ENCODE data around the gene CFAP54. TPM values are rescaled to one million over a fixed set of nuclear protein-coding genes. Genes with fewer than 3 reads are reported as not detected.
"Not testable (repeated sequence)": the region's sequence is repeated elsewhere in the genome, so short reads cannot be mapped to it uniquely, and the experiment has no call there.

Gene CFAP54
- polyA plus RNA-seq, 1 donor, result 0.46 TPM

DNA sequence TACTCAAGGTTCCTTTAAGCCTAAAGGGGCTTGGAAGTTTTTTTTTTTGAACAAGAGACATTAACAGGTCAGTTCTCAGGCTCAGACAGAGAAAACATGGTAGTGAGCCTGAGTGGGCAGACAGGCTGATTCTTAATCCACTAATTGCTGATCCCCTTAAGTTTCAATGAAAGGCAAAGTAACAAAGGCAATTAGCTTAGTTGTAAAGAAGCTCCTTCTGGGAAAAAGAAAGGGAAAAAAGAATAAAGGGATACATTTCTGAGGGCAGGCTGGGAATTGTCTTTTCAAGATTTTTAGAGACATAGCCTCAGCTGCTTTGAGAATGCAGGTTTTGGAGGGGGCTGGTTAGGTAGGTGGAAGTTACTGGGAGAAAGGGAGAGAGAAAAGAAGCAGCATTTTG is 133.8 kb downstream of the CFAP54 start:
- Histone ChIP-seq H3K27me3 (ENCODE audit: control insufficient read depth, insufficient read depth, low read length) (no peaks in the 10 kb centered on the region), H3K36me3 (ENCODE audit: control insufficient read depth, insufficient read depth, low read length) (no peaks in the 10 kb centered on the region), H3K27ac (ENCODE audit: low read length) (no peak overlapping the region), H3K9me3 (ENCODE audit: control insufficient read depth, low read depth, low read length) (no peaks in the 10 kb centered on the region), H3K4me1 (ENCODE audit: control insufficient read depth, insufficient read depth, low read length) (no peaks in the 10 kb centered on the region), H3K4me3 (ENCODE audit: low read length) (no peak overlapping the region)
- DNase-seq, result no peak

DNA sequence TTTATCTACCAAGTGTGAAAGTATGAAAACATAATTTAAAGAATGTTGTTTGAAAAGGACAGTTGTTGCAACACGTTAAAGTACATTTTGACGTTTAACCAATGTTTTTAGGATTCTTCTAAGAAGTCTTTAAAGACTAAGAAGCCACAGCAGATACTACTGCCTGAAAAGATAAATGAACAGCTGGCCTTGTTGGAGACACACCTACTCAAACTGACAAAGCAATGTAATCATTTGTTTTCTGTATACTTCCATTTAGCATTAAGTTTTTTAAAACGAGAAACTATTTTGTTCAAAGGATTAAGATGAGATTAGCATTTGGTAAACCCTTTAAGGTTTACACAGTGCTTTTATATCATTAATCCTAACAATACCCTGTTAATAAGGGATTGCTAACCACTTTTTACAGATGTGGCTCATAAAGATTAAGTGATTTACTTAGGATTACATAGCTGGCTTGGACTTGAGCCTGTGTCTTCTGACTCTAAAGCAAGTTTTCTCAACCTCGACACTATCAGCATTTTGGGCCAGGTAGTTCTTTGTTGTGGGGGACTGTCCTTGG is 134.4 kb downstream of the CFAP54 start:
- Histone ChIP-seq H3K9me3 (ENCODE audit: control insufficient read depth, low read depth, low read length) (no peaks in the 10 kb centered on the region), H3K36me3 (ENCODE audit: control insufficient read depth, insufficient read depth, low read length) (no peaks in the 10 kb centered on the region), H3K27me3 (ENCODE audit: control insufficient read depth, insufficient read depth, low read length) (no peaks in the 10 kb centered on the region), H3K4me1 (ENCODE audit: control insufficient read depth, insufficient read depth, low read length) (no peaks in the 10 kb centered on the region), H3K27ac (ENCODE audit: low read length) (no peak overlapping the region), H3K4me3 (ENCODE audit: low read length) (no peak overlapping the region)
- no peak for DNase-seq
- WGBS (ENCODE audit: insufficient coverage, low lambda C conversion rate), result no CpG with 5 or more reads among the region's 4 CpGs

DNA sequence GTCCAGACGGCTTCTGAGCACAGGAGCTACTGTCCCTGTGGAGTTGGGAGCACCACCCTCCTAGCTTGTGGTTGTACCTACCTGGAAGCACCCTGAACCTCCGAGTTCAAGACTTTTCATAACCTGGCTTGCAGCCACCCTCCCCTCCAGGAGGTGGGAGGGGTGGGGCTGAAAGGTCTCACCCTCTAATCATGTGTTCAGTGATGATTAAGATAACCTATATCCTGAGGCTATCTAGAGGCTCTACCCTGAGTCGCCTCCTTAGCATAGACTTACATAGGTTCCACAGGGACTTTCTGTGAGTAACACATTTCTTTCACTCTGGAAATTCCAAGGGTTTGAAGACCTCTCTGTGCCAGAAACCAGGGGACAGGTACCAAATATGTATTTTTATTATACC is 146.5 kb downstream of the CFAP54 start:
- no peaks in the 10 kb centered on the region for H3K4me1 ChIP-seq (ENCODE audit: control insufficient read depth, insufficient read depth, low read length)
- H3K27me3 ChIP-seq (ENCODE audit: control insufficient read depth, insufficient read depth, low read length), result no peaks in the 10 kb centered on the region
- no peak overlapping the region for H3K4me3 ChIP-seq (ENCODE audit: low read length)
- no peaks in the 10 kb centered on the region for H3K9me3 ChIP-seq (ENCODE audit: control insufficient read depth, low read depth, low read length)
- no peaks in the 10 kb centered on the region for H3K36me3 ChIP-seq (ENCODE audit: control insufficient read depth, insufficient read depth, low read length)
- no peak overlapping the region for H3K27ac ChIP-seq (ENCODE audit: low read length)
- DNase-seq, result no peak
- WGBS (ENCODE audit: insufficient coverage, low lambda C conversion rate), result no CpG with 5 or more reads among the region's 3 CpGs

DNA sequence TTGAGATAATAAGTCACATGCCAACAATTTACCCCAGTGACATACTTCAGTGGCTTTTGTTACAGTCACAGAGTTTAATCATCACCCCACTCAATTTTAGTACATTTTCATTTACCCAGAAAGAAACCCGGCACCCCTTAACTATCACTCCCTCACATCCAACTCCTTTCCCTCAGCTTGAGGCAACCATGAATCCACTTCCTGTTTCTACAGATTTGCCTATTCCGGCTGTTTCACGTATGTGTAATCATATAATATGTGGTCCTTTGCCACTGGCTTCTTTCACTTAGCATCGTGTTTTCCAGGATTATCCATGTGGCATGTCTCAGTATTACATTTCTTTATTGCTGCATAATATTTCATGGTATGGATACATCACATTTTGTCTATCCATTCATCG is 147.5 kb downstream of the CFAP54 start:
- no peaks in the 10 kb centered on the region for H3K27me3 ChIP-seq (ENCODE audit: control insufficient read depth, insufficient read depth, low read length)
- H3K4me1 ChIP-seq (ENCODE audit: control insufficient read depth, insufficient read depth, low read length), result no peaks in the 10 kb centered on the region
- H3K27ac ChIP-seq (ENCODE audit: low read length), result no peak overlapping the region
- DNase-seq, result no peak
- H3K36me3 ChIP-seq (ENCODE audit: control insufficient read depth, insufficient read depth, low read length), result no peaks in the 10 kb centered on the region
- WGBS (ENCODE audit: insufficient coverage, low lambda C conversion rate), result 91% methylated on average over 4 of the region's 5 CpGs
- H3K9me3 ChIP-seq (ENCODE audit: control insufficient read depth, low read depth, low read length), result no peaks in the 10 kb centered on the region
- H3K4me3 ChIP-seq (ENCODE audit: low read length), result no peak overlapping the region

DNA sequence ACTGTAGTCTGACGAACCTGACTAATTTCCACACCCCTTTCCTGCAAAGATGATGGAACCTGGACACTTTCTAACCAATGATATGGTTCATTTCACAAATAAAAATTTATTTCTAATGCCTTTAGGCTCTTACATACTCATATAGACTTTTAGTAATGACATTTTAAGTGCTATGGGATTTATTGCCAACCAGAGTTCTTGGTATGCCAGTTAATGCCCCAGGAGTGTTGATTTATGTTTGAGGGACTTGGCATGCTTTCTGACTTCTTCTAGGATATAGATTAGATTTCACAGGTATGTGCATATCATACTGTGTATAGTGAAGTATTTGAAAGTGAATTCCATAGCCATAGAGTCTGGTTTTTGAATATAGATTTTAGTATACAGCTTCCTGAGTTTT is 159.5 kb downstream of the CFAP54 start:
- WGBS (ENCODE audit: insufficient coverage, low lambda C conversion rate), result no CpG with 5 or more reads among the region's 1 CpG
- H3K9me3 ChIP-seq (ENCODE audit: control insufficient read depth, low read depth, low read length), result no peaks in the 10 kb centered on the region
- H3K27me3 ChIP-seq (ENCODE audit: control insufficient read depth, insufficient read depth, low read length), result no peaks in the 10 kb centered on the region
- no peaks in the 10 kb centered on the region for H3K36me3 ChIP-seq (ENCODE audit: control insufficient read depth, insufficient read depth, low read length)
- H3K27ac ChIP-seq (ENCODE audit: low read length), result no peak overlapping the region
- no peaks in the 10 kb centered on the region for H3K4me1 ChIP-seq (ENCODE audit: control insufficient read depth, insufficient read depth, low read length)
- DNase-seq, result no peak
- no peak overlapping the region for H3K4me3 ChIP-seq (ENCODE audit: low read length)

DNA sequence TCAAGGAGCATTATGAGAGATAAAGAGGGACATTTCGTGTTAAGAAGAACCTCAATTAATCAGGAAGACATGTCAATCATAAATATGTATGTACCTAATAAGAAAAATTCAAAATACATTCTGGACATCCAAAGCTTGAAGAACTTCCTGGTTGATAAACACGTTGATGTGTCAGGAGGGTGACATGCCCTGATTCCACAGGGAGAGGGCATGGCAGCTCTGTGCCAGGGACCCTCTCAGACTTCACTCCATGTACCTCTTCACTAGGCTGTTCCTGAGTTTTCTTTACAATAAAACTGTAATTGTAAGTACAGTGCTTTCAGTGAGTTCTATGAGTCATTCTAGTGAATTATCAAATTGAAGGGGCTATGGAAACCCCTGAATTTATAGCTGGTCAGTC is 163.5 kb downstream of the CFAP54 start:
- DNase-seq, result no peak
- WGBS (ENCODE audit: insufficient coverage, low lambda C conversion rate), result 60% methylated on average over 2 of the region's 2 CpGs
- H3K9me3 ChIP-seq (ENCODE audit: control insufficient read depth, low read depth, low read length), result no peaks in the 10 kb centered on the region

DNA sequence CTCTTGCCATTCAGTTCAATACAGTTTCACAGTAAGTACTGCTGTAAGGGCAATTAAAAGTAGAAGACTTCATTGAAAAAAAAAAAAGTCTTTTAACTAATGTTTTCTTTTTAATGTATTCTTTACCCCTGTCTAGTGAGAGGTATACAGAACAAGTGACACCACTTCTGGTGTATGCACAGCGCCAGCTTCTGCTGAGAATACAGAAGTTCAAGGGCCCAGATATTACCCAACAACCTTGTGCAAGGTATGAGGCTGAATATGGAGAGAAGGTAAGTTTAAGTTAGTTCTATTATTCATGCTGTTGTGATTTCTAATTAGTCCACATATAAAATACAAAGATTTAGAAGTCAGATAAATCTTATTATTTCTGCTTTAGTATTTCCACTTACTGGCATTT is 168.7 kb downstream of the CFAP54 start:
- DNase-seq, result no peak
- no peaks in the 10 kb centered on the region for H3K4me1 ChIP-seq (ENCODE audit: control insufficient read depth, insufficient read depth, low read length)
- no peak overlapping the region for H3K4me3 ChIP-seq (ENCODE audit: low read length)
- no peaks in the 10 kb centered on the region for H3K36me3 ChIP-seq (ENCODE audit: control insufficient read depth, insufficient read depth, low read length)
- H3K9me3 ChIP-seq (ENCODE audit: control insufficient read depth, low read depth, low read length), result no peaks in the 10 kb centered on the region
- no peak overlapping the region for H3K27ac ChIP-seq (ENCODE audit: low read length)
- no peaks in the 10 kb centered on the region for H3K27me3 ChIP-seq (ENCODE audit: control insufficient read depth, insufficient read depth, low read length)
- WGBS (ENCODE audit: insufficient coverage, low lambda C conversion rate), result no CpG with 5 or more reads among the region's 1 CpG

More for the DNA sequence above, 163.5 kb downstream of the CFAP54 start:
- H3K4me1 ChIP-seq (ENCODE audit: control insufficient read depth, insufficient read depth, low read length), result no peaks in the 10 kb centered on the region
- no peaks in the 10 kb centered on the region for H3K27me3 ChIP-seq (ENCODE audit: control insufficient read depth, insufficient read depth, low read length)
- H3K36me3 ChIP-seq (ENCODE audit: control insufficient read depth, insufficient read depth, low read length), result no peaks in the 10 kb centered on the region
- H3K4me3 ChIP-seq (ENCODE audit: low read length), result no peak overlapping the region
- H3K27ac ChIP-seq (ENCODE audit: low read length), result no peak overlapping the region

DNA sequence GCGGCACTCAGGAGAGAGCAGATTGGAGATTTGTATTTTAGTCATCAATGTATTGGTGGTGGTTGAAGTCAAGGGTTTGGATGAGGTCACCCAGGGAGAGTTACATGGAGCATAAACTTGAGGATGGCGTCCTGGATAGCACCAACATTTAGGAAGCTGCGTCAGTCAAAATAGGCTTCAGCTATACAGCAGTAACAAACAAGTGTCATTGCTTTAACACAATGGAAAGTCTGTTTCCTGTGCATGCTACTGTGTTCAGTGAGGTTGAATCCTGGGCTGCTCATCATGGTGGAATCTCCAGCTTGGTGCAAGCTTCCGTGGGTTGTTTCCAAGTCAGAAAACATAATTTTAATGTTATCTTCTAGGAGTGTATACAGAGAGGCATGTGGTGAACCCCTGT is 180.4 kb downstream of the CFAP54 start:
- Histone ChIP-seq H3K4me1 (ENCODE audit: control insufficient read depth, insufficient read depth, low read length) (no peaks in the 10 kb centered on the region), H3K9me3 (ENCODE audit: control insufficient read depth, low read depth, low read length) (no peaks in the 10 kb centered on the region), H3K27ac (ENCODE audit: low read length) (no peak overlapping the region), H3K4me3 (ENCODE audit: low read length) (no peak overlapping the region), H3K36me3 (ENCODE audit: control insufficient read depth, insufficient read depth, low read length) (no peaks in the 10 kb centered on the region), H3K27me3 (ENCODE audit: control insufficient read depth, insufficient read depth, low read length) (no peaks in the 10 kb centered on the region)
- WGBS (ENCODE audit: insufficient coverage, low lambda C conversion rate), result no CpG with 5 or more reads among the region's 4 CpGs
- no peak for DNase-seq

DNA sequence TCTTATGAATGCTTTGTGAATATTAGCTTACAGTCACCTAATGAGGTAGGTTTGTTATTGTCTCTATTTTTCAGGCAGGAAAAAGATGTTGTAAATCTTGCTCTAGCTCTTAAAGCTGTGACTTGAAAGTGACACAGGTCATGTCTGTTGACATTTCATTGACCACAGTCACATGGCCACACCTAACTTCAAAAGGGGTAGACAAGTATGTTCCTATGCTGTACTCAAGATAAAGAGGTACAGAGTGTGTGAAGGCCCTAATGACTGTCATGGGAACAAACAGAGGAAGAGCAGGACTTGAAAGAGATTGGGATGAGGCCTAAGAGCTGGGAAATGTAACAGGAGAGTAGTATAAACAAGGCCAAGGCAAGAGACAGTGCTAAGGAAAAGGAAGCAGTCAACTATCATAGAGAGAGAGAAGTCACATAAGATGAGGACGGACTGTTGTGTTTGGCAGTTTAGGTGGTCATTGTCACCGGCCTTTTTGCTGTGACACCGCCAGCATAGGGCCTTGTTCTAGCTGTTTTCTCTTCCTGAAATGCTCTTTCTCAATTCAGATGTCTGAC is 181.0 kb downstream of the CFAP54 start:
- Histone ChIP-seq H3K9me3 (ENCODE audit: control insufficient read depth, low read depth, low read length) (no peaks in the 10 kb centered on the region), H3K27ac (ENCODE audit: low read length) (no peak overlapping the region), H3K36me3 (ENCODE audit: control insufficient read depth, insufficient read depth, low read length) (no peaks in the 10 kb centered on the region), H3K4me3 (ENCODE audit: low read length) (no peak overlapping the region), H3K27me3 (ENCODE audit: control insufficient read depth, insufficient read depth, low read length) (no peaks in the 10 kb centered on the region), H3K4me1 (ENCODE audit: control insufficient read depth, insufficient read depth, low read length) (no peaks in the 10 kb centered on the region)
- WGBS (ENCODE audit: insufficient coverage, low lambda C conversion rate), result no CpG with 5 or more reads among the region's 3 CpGs
- DNase-seq, result no peak

DNA sequence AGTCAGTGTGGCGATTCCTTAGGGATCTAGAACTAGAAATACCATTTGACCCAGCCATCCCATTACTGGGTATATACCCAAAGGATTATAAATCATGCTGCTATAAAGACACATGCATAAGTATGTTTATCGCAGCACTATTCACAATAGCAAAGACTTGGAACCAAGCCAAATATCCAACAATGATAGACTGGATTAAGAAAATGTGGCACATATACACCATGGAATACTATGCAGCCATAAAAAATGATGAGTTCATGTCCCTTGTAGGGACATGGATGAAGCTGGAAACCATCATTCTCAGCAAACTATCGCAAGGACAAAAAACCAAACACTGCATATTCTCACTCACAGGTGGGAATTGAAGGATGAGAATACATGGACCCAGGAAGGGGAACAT is 186.1 kb downstream of the CFAP54 start:
- no CpG with 5 or more reads among the region's 3 CpGs for WGBS (ENCODE audit: insufficient coverage, low lambda C conversion rate)
- H3K4me1 ChIP-seq (ENCODE audit: control insufficient read depth, insufficient read depth, low read length); H3K27me3 ChIP-seq (ENCODE audit: control insufficient read depth, insufficient read depth, low read length); H3K9me3 ChIP-seq (ENCODE audit: control insufficient read depth, low read depth, low read length); H3K27ac ChIP-seq (ENCODE audit: low read length); H3K36me3 ChIP-seq (ENCODE audit: control insufficient read depth, insufficient read depth, low read length); DNase-seq; H3K4me3 ChIP-seq (ENCODE audit: low read length): not testable (repeated sequence)

DNA sequence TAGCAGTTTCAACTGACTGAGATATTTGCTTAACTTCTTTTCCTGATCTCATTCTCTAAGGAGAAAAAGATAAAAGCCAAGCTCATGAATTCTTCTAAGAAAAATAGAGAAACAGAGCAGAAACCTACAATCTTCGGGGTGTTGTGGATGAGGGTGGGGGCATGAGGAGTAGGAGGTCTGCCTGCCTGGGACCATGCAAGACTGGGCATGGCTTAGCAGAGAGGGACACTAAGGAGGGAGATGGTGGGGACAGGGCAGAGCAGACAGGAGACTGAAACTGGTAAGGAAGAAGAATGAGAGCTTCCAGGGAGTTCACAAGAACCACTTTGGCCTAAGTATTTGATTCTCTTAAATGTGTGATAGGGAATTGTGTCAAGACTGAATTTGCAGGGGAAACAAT is 188.0 kb downstream of the CFAP54 start:
- WGBS (ENCODE audit: insufficient coverage, low lambda C conversion rate), result 100% methylated on average over 1 of the region's 1 CpG
- H3K4me3 ChIP-seq (ENCODE audit: low read length), result no peak overlapping the region
- H3K27ac ChIP-seq (ENCODE audit: low read length), result no peak overlapping the region
- no peaks in the 10 kb centered on the region for H3K36me3 ChIP-seq (ENCODE audit: control insufficient read depth, insufficient read depth, low read length)
- H3K4me1 ChIP-seq (ENCODE audit: control insufficient read depth, insufficient read depth, low read length), result no peaks in the 10 kb centered on the region
- H3K27me3 ChIP-seq (ENCODE audit: control insufficient read depth, insufficient read depth, low read length), result no peaks in the 10 kb centered on the region
- DNase-seq, result no peak
- no peaks in the 10 kb centered on the region for H3K9me3 ChIP-seq (ENCODE audit: control insufficient read depth, low read depth, low read length)

Measured in large intestine (tissue), 3 donors.